Ovary (tissue), 7 donors: ENCODE data around the gene LOC128125822.

Source experiments
- DNase-seq, 5 donors: peaks; one replicate each; pipeline ENCODE4 v3.0.0-alpha.2; 2019 to 2020
- H3K27ac ChIP-seq, 2 donors: fragments of 200-600 bp; one replicate each; pipeline versions ENCODE4 v1.5.1 to v1.8.0; 2019 to 2022
- H3K27me3 ChIP-seq: fragments of 200-600 bp; one replicate; pipeline ENCODE4 v1.8.0; 2022
- H3K36me3 ChIP-seq: fragments of 200-600 bp; sonication (generic); one replicate; pipeline ENCODE4 v1.5.1; 2019
- H3K4me1 ChIP-seq: one replicate; pipeline ENCODE4 v1.8.1; 2013; ENCODE audit warnings: mild to moderate bottlenecking, moderate library complexity; ENCODE audit not compliant: insufficient read depth
- H3K4me3 ChIP-seq: fragments of 200-600 bp; sonication (generic); one replicate; pipeline ENCODE4 v1.5.1; 2017
- H3K9me3 ChIP-seq, 2 donors: fragments of 200-600 bp in 1 of 2; sonication (generic) in 1 of 2; one replicate each; pipeline versions ENCODE4 v1.5.1 to v1.8.1; 2013 to 2019; ENCODE audit warnings: mild to moderate bottlenecking in 1 of 2, moderate library complexity in 1 of 2
- EP300 ChIP-seq: sonication (generic); formaldehyde crosslinking; IDR thresholded peaks from one replicate; pipeline ENCODE4 v1.6.1; 2017; ENCODE audit warnings: antibody characterized with exemption
- POLR2A ChIP-seq: fragments of 450-650 bp; IDR thresholded peaks from one replicate; pipeline ENCODE4 v1.6.1; 2017; ENCODE audit warnings: antibody characterized with exemption, mild to moderate bottlenecking, moderate library complexity
- WGBS, 3 donors: extraction: QIAGEN DNeasy Blood & Tissue Kit in 1 of 3; methylation state at CpG; one replicate each; pipeline versions ENCODE4 v1.1.5 to v1.1.7; 2013 to 2017; 5-methylcytosine and 5-hydroxymethylcytosine counted together
- intact Hi-C, 4 donors: fragments of 100-400 bp; cut with DNase I; formaldehyde crosslinking; loops; one replicate each; pipeline versions ENCODE4 v1.11.0 to v1.15.1; 2022 to 2023
- TF ChIP-seq, protein P1 (sequence below), 3 donors: fragments of 450-650 bp in 2 of 3; fragments of 200-600 bp in 1 of 3; IDR thresholded peaks; one replicate each; pipeline versions ENCODE4 v1.5.1 to v1.8.0; 2016 to 2022; ENCODE audit warnings: antibody characterized with exemption in 3 of 3, mild to moderate bottlenecking in 1 of 3
- donor health status: DM: no; HTN: no; CAD: no; lungs with moderate emphysema.
- donor health status: DM: no; HTN: no; CAD: no.
- donor health status: Bipolar disorder and iron deficiency.
- donor health status: DM: no; HTN: no; CAD: no.
- donor health status: DM: yes; HTN: yes; CAD: no.

LOC128125822 gene

DNA sequence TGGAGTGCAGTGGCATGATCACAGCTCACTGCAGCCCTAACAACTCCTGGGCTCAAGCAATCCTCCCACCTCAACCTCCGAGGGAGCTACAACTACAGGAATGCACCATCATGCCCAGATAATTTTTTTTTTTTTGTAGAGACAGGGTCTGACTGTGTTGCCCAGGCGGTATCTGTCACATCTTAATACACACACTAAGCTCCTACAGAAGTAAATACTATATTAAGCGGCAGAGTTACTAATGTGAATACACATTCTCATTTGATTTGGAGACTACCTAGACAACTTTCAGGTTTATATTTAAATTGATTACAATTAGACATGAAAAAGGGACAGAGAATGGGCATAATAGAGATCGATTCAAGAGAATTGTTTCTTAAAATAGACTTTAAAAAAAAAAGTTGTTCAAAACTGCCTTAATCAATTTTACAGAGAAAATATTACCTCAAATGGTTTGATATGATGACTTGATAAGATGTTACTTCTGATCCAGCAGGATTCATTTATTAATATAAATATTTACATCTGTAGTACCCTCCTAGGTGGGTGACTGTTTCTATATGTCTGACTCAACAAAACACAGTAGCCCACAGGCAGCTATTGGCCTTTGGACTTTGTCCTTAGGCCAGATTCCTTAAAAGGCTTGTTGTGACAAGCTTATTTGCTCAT, 7.1 kb upstream of the LOC128125822 start:
- Histone ChIP-seq H3K9me3 (no peaks in the 10 kb centered on the region), H3K27me3 (no peaks in the 10 kb centered on the region), H3K4me1 (peaks cover 4% of the 10 kb centered on the region), H3K36me3 (no peaks in the 10 kb centered on the region), H3K27ac (no peak overlapping the region), H3K4me3 (no peak overlapping the region)
- TF ChIP-seq, protein P1, sequence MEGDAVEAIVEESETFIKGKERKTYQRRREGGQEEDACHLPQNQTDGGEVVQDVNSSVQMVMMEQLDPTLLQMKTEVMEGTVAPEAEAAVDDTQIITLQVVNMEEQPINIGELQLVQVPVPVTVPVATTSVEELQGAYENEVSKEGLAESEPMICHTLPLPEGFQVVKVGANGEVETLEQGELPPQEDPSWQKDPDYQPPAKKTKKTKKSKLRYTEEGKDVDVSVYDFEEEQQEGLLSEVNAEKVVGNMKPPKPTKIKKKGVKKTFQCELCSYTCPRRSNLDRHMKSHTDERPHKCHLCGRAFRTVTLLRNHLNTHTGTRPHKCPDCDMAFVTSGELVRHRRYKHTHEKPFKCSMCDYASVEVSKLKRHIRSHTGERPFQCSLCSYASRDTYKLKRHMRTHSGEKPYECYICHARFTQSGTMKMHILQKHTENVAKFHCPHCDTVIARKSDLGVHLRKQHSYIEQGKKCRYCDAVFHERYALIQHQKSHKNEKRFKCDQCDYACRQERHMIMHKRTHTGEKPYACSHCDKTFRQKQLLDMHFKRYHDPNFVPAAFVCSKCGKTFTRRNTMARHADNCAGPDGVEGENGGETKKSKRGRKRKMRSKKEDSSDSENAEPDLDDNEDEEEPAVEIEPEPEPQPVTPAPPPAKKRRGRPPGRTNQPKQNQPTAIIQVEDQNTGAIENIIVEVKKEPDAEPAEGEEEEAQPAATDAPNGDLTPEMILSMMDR (IDR thresholded peaks at IDR 0.05), result no peak
- TF ChIP-seq EP300, result no peak
- no peak for TF ChIP-seq POLR2A
- no peak for DNase-seq
- intact Hi-C loops, result no loop called here
- WGBS, 3 donors, result 65 to 79% (median 73%) methylated on average over 4 of the region's 4 CpGs

DNA sequence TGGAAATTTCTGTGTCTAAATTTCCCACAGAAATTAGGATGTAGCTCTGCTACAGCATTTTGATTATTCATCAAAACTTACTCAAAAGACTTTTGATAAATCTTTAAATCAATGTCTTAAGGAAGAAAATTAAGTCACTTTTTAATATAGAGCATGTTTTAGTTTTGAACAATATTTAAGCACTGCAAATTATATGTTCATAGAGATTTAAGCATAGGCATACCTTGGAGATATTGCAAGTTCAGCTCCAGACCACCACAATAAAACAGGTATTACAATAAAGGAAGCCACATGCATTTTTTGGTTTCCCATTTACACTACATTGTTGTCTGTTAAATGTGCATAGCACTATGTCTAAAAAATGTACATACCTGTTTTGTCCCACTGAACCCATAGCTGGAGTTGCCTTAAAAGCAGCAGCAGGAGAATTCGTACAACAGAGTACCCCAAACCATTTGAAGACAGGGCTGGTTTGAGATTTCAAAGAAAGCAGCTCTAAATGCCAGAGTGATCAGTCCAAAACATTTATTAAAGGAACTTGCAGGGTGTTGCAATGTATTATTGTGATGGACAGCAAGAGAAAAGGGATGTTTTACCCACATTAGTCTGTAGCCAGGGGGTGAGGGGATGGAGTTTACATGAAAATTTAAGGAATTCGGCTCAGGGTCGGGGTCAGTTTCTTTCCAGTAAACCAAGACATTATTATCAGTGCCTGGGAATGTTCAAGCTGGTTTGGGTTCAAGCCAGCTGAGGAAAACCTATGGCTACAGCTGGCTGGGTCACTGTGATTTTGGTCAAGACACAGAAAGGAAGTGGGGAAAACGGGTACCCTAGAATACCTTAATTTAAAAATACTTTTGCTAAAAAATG, 6.3 kb upstream of the LOC128125822 start:
- Histone ChIP-seq H3K36me3 (no peaks in the 10 kb centered on the region), H3K27ac (no peak overlapping the region), H3K4me3 (no peak overlapping the region), H3K4me1 (peaks cover 4% of the 10 kb centered on the region), H3K9me3 (no peaks in the 10 kb centered on the region), H3K27me3 (no peaks in the 10 kb centered on the region)
- 9 to 28% (median 12%) methylated on average over 4 of the region's 4 CpGs for WGBS, 3 donors
- intact Hi-C loops, result no loop called here
- DNase-seq, result no peak
- TF ChIP-seq, protein P1 (IDR thresholded peaks at IDR 0.05), result no peak
- TF ChIP-seq POLR2A, result no peak
- no peak for TF ChIP-seq EP300

- Histone ChIP-seq H3K4me1 (peaks cover 4% of the 10 kb centered on the region), H3K27ac (no peak overlapping the region), H3K36me3 (no peaks in the 10 kb centered on the region), H3K4me3 (no peak overlapping the region), H3K9me3 (no peaks in the 10 kb centered on the region), H3K27me3 (no peaks in the 10 kb centered on the region)
- WGBS, 3 donors, result 86 to 97% (median 90%) methylated on average over 1 of the region's 1 CpG
- TF ChIP-seq EP300 (no peak), POLR2A (no peak)
- TF ChIP-seq, protein P1 (IDR thresholded peaks at IDR 0.05), result no peak
- intact Hi-C loops, result no loop called here
- no peak for DNase-seq
Observed at GRCh38 chr6:63567966-63568365, 4.3 kb upstream of the LOC128125822 start.

DNA sequence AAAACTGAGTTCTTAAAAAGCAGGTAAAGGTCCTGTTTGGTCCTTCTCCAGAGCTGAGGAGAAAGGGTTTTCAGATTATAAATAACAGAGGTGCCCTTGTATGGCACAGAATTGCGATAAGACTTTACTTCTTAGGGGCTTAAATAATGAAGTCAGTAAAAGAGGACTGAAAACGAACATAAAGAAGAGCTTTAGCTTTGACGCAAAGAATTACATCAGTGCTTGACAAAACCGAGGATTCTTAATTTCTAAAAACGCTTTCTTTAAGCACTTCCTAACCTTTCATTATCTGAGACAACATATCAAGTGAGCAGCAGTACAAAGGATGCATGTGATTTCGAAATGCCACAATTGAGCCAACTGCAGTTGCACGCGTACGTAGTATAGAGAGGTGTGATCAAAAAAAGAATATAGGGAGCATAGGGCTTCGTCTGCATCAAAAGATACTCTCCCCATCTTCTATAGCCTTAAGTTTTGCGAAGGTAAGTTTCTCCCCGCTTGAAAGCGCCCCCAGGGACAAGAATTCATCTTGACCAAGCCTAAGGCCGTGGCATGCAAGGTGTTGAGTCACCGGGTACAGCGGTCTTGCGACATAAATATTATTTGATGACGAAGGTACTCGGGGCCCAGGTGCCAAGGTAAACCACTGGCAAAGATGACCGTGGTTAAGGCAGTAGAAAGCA, 778 bp upstream of the LOC128125822 start:
- peaks cover under 1% of the 10 kb centered on the region for H3K4me1 ChIP-seq

More for the DNA sequence above, 778 bp upstream of the LOC128125822 start:
- Histone ChIP-seq H3K9me3 (no peaks in the 10 kb centered on the region), H3K36me3 (no peaks in the 10 kb centered on the region), H3K27ac (peak overlapping the region; percentile 47 to 100), H3K4me3 (peak overlapping the region; percentile 96), H3K27me3 (no peaks in the 10 kb centered on the region)
- DNase-seq, result peak in 2 of 5 donors; percentile 61 to 69
- TF ChIP-seq, protein P1 (IDR thresholded peaks at IDR 0.05), result no peak
- no peak for TF ChIP-seq POLR2A
- no peak for TF ChIP-seq EP300
- intact Hi-C loops, result loop anchor here in 1 of 4 donors (2.0 to 10.0 kb wide), 2 partner anchors 63 kb away; partner anchors contain the start of gene PHF3
- WGBS, 3 donors, result 21 to 31% (median 30%) methylated on average over 20 of the region's 20 CpGs
